B cell (primary cell): Measurements from ENCODE around the gene SERPINA4. TPM values are rescaled to one million over a fixed set of nuclear protein-coding genes. Genes with fewer than 3 reads are reported as not detected.

Experiments
- ATAC-seq: fragments of 200-7000 bp; cut with Tn5 transposase; one replicate; pipeline ENCODE4 v1.10.0; 2021; ENCODE audit warnings: low read depth, mild to moderate bottlenecking, moderate number of reproducible peaks, moderate library complexity
- CTCF ChIA-PET: fragments of 350-600 bp; sonication (Branson Sonifier 250); formaldehyde crosslinking; loops from one replicate; lab custom pipeline; 2021; ENCODE audit warnings: antibody characterized with exemption, inconsistent platforms; lab: Charles Lee
- POLR2A ChIA-PET: fragments of 350-600 bp; sonication (Branson Sonifier 250); formaldehyde crosslinking; loops from one replicate; lab custom pipeline; 2021; ENCODE audit warnings: antibody characterized with exemption; lab: Charles Lee
- DNase-seq: peaks from one replicate; pipeline ENCODE4 v3.0.0; 2013
- H2AFZ ChIP-seq: 2 replicates; pipeline ENCODE4 v1.6.1; 2012; ENCODE audit warnings: mild to moderate bottlenecking, low read depth, low read length; ENCODE audit not compliant: insufficient read depth, poor library complexity, severe bottlenecking
- H3K27ac ChIP-seq, 2 donors: 1 replicate in 1 of 2; 2 replicates in 1 of 2; pipeline ENCODE4 v1.5.1; 2012 to 2013; ENCODE audit warnings: low read length in 2 of 2, mild to moderate bottlenecking in 2 of 2, moderate library complexity in 1 of 2
- H3K27me3 ChIP-seq, 4 experiments: fragments of 200-600 bp in 1 of 4; sonication (generic) in 1 of 4; replicated peaks in 1 of 4; 1 replicate in 2 of 4; 2 replicates in 2 of 4; pipeline versions ENCODE4 v1.6.1 to v1.7.0; 2013 to 2016; ENCODE audit warnings: low read length in 3 of 4, mild to moderate bottlenecking in 2 of 4, mixed read lengths in 1 of 4, moderate library complexity in 1 of 4; ENCODE audit not compliant: insufficient read depth in 4 of 4, control insufficient read depth in 3 of 4; ENCODE audit errors: control extremely low read depth in 1 of 4
- H3K36me3 ChIP-seq, 2 experiments: replicated peaks in 1 of 2; 1 replicate in 1 of 2; 2 replicates in 1 of 2; pipeline versions ENCODE4 v1.6.1 to v1.7.1; 2013; ENCODE audit warnings: low read length in 1 of 2; ENCODE audit not compliant: insufficient read depth in 2 of 2, control insufficient read depth in 1 of 2; ENCODE audit errors: control extremely low read depth in 1 of 2, extremely low read depth in 1 of 2
- H3K4me1 ChIP-seq, 2 donors: fragments of 200-600 bp in 1 of 2; sonication (generic) in 1 of 2; 1 replicate in 1 of 2; 2 replicates in 1 of 2; pipeline versions ENCODE4 v1.5.1 to v1.6.1; 2013 to 2017; ENCODE audit warnings: low read length in 2 of 2; ENCODE audit not compliant: control insufficient read depth in 2 of 2, insufficient read depth in 2 of 2
- H3K4me2 ChIP-seq: replicated peaks from 2 replicates; pipeline ENCODE3; 2012; ENCODE audit warnings: mild to moderate bottlenecking, low read depth, low read length; ENCODE audit not compliant: poor library complexity, severe bottlenecking
- H3K4me3 ChIP-seq, 5 experiments: fragments of 200-600 bp in 1 of 5; sonication (generic) in 1 of 5; 1 replicate in 3 of 5; 2 replicates in 2 of 5; pipeline versions ENCODE4 v1.5.1 to v1.7.0; 2011 to 2016; ENCODE audit warnings: low read length in 4 of 5, mild to moderate bottlenecking in 4 of 5, low read depth in 2 of 5, control low read depth in 1 of 5, moderate library complexity in 1 of 5; ENCODE audit not compliant: insufficient read depth in 1 of 5; ENCODE audit errors: control extremely low read depth in 1 of 5, extremely low read depth in 1 of 5
- H3K79me2 ChIP-seq: fragments of 200-600 bp; sonication (generic); one replicate; pipeline ENCODE4 v1.6.0; 2016; ENCODE audit warnings: low read length; ENCODE audit not compliant: control insufficient read depth, insufficient read depth
- H3K9ac ChIP-seq: fragments of 200-600 bp; sonication (generic); 2 replicates; pipeline ENCODE4 v1.6.1; 2017; ENCODE audit warnings: mild to moderate bottlenecking, low read length, moderate library complexity
- H3K9me3 ChIP-seq, 3 donors: one replicate each; pipeline versions ENCODE4 v1.6.1 to v1.7.1; 2013; ENCODE audit warnings: low read length in 2 of 3; ENCODE audit not compliant: control insufficient read depth in 2 of 3, insufficient read depth in 1 of 3; ENCODE audit errors: control extremely low read depth in 1 of 3
- H4K20me1 ChIP-seq: 2 replicates; pipeline ENCODE4 v1.6.0; 2012; ENCODE audit warnings: mild to moderate bottlenecking, low read length; ENCODE audit not compliant: insufficient read depth, control insufficient read depth, poor library complexity, severe bottlenecking
- H3K27ac Mint-ChIP-seq: one replicate; pipeline ENCODE4 v1.8.0; 2021; ENCODE audit warnings: mixed read lengths
- H3K27me3 Mint-ChIP-seq: one replicate; pipeline ENCODE4 v1.8.0; 2021; ENCODE audit warnings: mixed read lengths
- H3K4me1 Mint-ChIP-seq: one replicate; pipeline ENCODE4 v1.8.0; 2021; ENCODE audit warnings: mixed read lengths
- H3K4me3 Mint-ChIP-seq: one replicate; pipeline ENCODE4 v1.8.0; 2021; ENCODE audit warnings: mixed read lengths
- H3K9me3 Mint-ChIP-seq: one replicate; pipeline ENCODE4 v1.8.0; 2022; ENCODE audit warnings: mixed read lengths; ENCODE audit not compliant: insufficient read depth
- EZH2 ChIP-seq: IDR thresholded peaks from 2 replicates; pipeline ENCODE4 v1.6.1; 2012; ENCODE audit warnings: borderline replicate concordance, low read depth, mild to moderate bottlenecking, moderate library complexity, low read length; ENCODE audit not compliant: insufficient read depth, poor library complexity, severe bottlenecking
- WGBS: methylation state at CpG from one replicate; pipeline ENCODE4 v1.1.5; 2013; ENCODE audit warnings: missing lambda C conversion rate; ENCODE audit not compliant: insufficient coverage; 5-methylcytosine and 5-hydroxymethylcytosine counted together
- intact Hi-C: fragments of 100-400 bp; cut with micrococcal nuclease; formaldehyde crosslinking; loops from one replicate; pipeline ENCODE4 v1.10.0; 2022
- polyA plus RNA-seq: library from polyadenylated mRNA; depleted of rRNA; stranded (reverse); fragments of >200 nt; gene quantifications from 2 replicates; pipeline ENCODE4 v1.2.3, GENCODE V29; 2012
- total RNA-seq, 2 donors: library from RNA; stranded (reverse); fragments of 120-200 nt in 1 of 2; gene quantifications; 1 replicate in 1 of 2; 2 replicates in 1 of 2; pipeline versions ENCODE4 v1.2.3 to v1.2.4, GENCODE V29; 2013 to 2022
- TF ChIP-seq, protein P1 (sequence below): fragments of 200-600 bp; IDR thresholded peaks from one replicate; pipeline ENCODE4 v1.8.0; 2022; ENCODE audit warnings: antibody characterized with exemption, mild to moderate bottlenecking

The SERPINA4 gene
- total and polyA plus RNA-seq, 2 donors (not counting 1 experiment from before 2014, with no cell fraction given) = not detected

GRCh38 chr14:94572637-94573303 is 11.5 kb downstream of the SERPINA4 start:
- Histone ChIP-seq H3K79me2 (no peaks in the 10 kb centered on the region), H3K27me3 (no peaks in the 10 kb centered on the region), H3K9me3 (peaks cover 0 to 17% (median 0%) of the 10 kb centered on the region in 3 donors), H4K20me1 (no peaks in the 10 kb centered on the region), H3K9ac (no peak overlapping the region), H2AFZ (no peak overlapping the region), H3K36me3 (no peaks in the 10 kb centered on the region), H3K4me2 (no peak overlapping the region), H3K4me1 (no peaks in the 10 kb centered on the region), H3K4me3 (no peak overlapping the region), H3K27ac (no peak overlapping the region)
- TF ChIP-seq, protein P1, sequence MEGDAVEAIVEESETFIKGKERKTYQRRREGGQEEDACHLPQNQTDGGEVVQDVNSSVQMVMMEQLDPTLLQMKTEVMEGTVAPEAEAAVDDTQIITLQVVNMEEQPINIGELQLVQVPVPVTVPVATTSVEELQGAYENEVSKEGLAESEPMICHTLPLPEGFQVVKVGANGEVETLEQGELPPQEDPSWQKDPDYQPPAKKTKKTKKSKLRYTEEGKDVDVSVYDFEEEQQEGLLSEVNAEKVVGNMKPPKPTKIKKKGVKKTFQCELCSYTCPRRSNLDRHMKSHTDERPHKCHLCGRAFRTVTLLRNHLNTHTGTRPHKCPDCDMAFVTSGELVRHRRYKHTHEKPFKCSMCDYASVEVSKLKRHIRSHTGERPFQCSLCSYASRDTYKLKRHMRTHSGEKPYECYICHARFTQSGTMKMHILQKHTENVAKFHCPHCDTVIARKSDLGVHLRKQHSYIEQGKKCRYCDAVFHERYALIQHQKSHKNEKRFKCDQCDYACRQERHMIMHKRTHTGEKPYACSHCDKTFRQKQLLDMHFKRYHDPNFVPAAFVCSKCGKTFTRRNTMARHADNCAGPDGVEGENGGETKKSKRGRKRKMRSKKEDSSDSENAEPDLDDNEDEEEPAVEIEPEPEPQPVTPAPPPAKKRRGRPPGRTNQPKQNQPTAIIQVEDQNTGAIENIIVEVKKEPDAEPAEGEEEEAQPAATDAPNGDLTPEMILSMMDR = no peak
- TF ChIP-seq EZH2 = no peak
- Mint-ChIP-seq H3K27ac (no peak overlapping the region), H3K9me3 (no peaks in the 10 kb centered on the region), H3K4me1 (no peaks in the 10 kb centered on the region), H3K27me3 (peaks cover 4% of the 10 kb centered on the region), H3K4me3 (no peak overlapping the region)
- intact Hi-C loops = no loop called here
- POLR2A ChIA-PET = no interaction called here
- 81% methylated on average over 7 of the region's 7 CpGs for WGBS
- CTCF ChIA-PET = no interaction called here
- ATAC-seq (no peak), DNase-seq (no peak)

- Histone ChIP-seq H3K4me2 (no peak overlapping the region), H3K9me3 (peaks cover 0 to 12% (median 0%) of the 10 kb centered on the region in 3 donors), H3K27ac (no peak overlapping the region), H4K20me1 (no peaks in the 10 kb centered on the region), H2AFZ (no peak overlapping the region), H3K4me3 (no peak overlapping the region), H3K27me3 (no peaks in the 10 kb centered on the region), H3K4me1 (no peaks in the 10 kb centered on the region), H3K36me3 (no peaks in the 10 kb centered on the region), H3K79me2 (no peaks in the 10 kb centered on the region), H3K9ac (no peak overlapping the region)
- DNase-seq = no peak
- no peaks in the 10 kb centered on the region for H3K27me3 Mint-ChIP-seq
- ChIA-PET POLR2A (no interaction called here), CTCF (no interaction called here)
- H3K27ac Mint-ChIP-seq = no peak overlapping the region
- 77% methylated on average over 3 of the region's 6 CpGs for WGBS
- H3K4me1 Mint-ChIP-seq = no peaks in the 10 kb centered on the region
- TF ChIP-seq, protein P1 = no peak
- TF ChIP-seq EZH2 = no peak
- H3K9me3 Mint-ChIP-seq = no peaks in the 10 kb centered on the region
- ATAC-seq = no peak
- no peak overlapping the region for H3K4me3 Mint-ChIP-seq
- intact Hi-C loops = no loop called here
These were observed 12.4 kb downstream of the SERPINA4 start for GRCh38 chr14:94573475-94574277.
